SU-DHL-6 (cell line): ENCODE data around the gene CRYZL1.

Source experiments
- H2AFZ ChIP-seq: fragments of 200-600 bp; sonication (generic); 2 replicates; pipeline ENCODE4 v1.6.1; 2014; ENCODE audit warnings: low read depth, mild to moderate bottlenecking, moderate library complexity, mixed read lengths, antibody characterized with exemption, low read length; ENCODE audit not compliant: severe bottlenecking
- H3F3A ChIP-seq: fragments of 200-600 bp; shearing (Covaris generic); 2 replicates; pipeline ENCODE4 v1.6.0; 2016; ENCODE audit warnings: antibody characterized with exemption, mild to moderate bottlenecking; ENCODE audit not compliant: insufficient read depth
- H3K27ac ChIP-seq: fragments of 200-600 bp; sonication (generic); 2 replicates; pipeline ENCODE4 v1.5.1; 2016; ENCODE audit warnings: low read depth, mild to moderate bottlenecking, low read length, moderate library complexity, mixed read lengths
- H3K27me3 ChIP-seq: fragments of 200-600 bp; sonication (generic), shearing (Covaris generic); 2 replicates; pipeline ENCODE4 v1.6.0; 2014; ENCODE audit warnings: mild to moderate bottlenecking, low read length
- H3K36me3 ChIP-seq: fragments of 200-600 bp; sonication (generic); 2 replicates; pipeline ENCODE4 v1.6.1; 2014; ENCODE audit warnings: mild to moderate bottlenecking, low read length, mixed read lengths
- H3K4me2 ChIP-seq: fragments of 300-600, 200-600 bp; shearing (Covaris generic), sonication (generic); 2 replicates; pipeline ENCODE4 v1.6.0; 2014; ENCODE audit warnings: low read length, low read depth, mild to moderate bottlenecking; ENCODE audit not compliant: poor library complexity, severe bottlenecking
- H3K4me3 ChIP-seq: fragments of 200-600 bp; sonication (generic); 2 replicates; pipeline ENCODE4 v1.5.1; 2014; ENCODE audit warnings: antibody characterized with exemption, low read length, mild to moderate bottlenecking, mixed read lengths; ENCODE audit not compliant: insufficient read depth, poor library complexity, severe bottlenecking
- H3K79me2 ChIP-seq: fragments of 200-600 bp; sonication (generic); 2 replicates; pipeline ENCODE4 v1.6.1; 2014; ENCODE audit warnings: mild to moderate bottlenecking, low read length, moderate library complexity; ENCODE audit not compliant: insufficient read depth
- H3K9ac ChIP-seq: fragments of 200-600 bp; sonication (generic); 2 replicates; pipeline ENCODE4 v1.7.0; 2014; ENCODE audit warnings: mild to moderate bottlenecking, low read length
- H3K9me2 ChIP-seq: fragments of 200-600 bp; sonication (generic); replicated peaks from 2 replicates; pipeline ENCODE4 v1.6.1; 2014; ENCODE audit warnings: low read length; ENCODE audit not compliant: insufficient read depth
- H3K9me3 ChIP-seq: fragments of 200-600 bp; sonication (generic); 2 replicates; pipeline ENCODE4 v1.6.1; 2014; ENCODE audit warnings: low read length, mixed read lengths; ENCODE audit not compliant: insufficient read depth
- H4K20me1 ChIP-seq: fragments of 200-600 bp; sonication (generic); 2 replicates; pipeline ENCODE4 v1.6.1; 2014; ENCODE audit warnings: low read depth, mild to moderate bottlenecking, antibody characterized with exemption, low read length, moderate library complexity, mixed read lengths
- EZH2phosphoT487 ChIP-seq: fragments of 200-600 bp; sonication (generic), shearing (Covaris generic); conservative IDR thresholded peaks from 2 replicates; pipeline ENCODE4 v1.6.1; 2018; ENCODE audit warnings: mild to moderate bottlenecking, antibody characterized with exemption, low read length, moderate library complexity, mixed read lengths
- TF ChIP-seq, protein P1 (sequence below): fragments of 200-600 bp; sonication (generic); IDR thresholded peaks from one replicate; pipeline ENCODE4 v1.5.1; 2017; ENCODE audit warnings: antibody characterized with exemption, mild to moderate bottlenecking, low read length, moderate library complexity; ENCODE audit not compliant: insufficient read depth, poor library complexity, severe bottlenecking

CRYZL1 gene

DNA sequence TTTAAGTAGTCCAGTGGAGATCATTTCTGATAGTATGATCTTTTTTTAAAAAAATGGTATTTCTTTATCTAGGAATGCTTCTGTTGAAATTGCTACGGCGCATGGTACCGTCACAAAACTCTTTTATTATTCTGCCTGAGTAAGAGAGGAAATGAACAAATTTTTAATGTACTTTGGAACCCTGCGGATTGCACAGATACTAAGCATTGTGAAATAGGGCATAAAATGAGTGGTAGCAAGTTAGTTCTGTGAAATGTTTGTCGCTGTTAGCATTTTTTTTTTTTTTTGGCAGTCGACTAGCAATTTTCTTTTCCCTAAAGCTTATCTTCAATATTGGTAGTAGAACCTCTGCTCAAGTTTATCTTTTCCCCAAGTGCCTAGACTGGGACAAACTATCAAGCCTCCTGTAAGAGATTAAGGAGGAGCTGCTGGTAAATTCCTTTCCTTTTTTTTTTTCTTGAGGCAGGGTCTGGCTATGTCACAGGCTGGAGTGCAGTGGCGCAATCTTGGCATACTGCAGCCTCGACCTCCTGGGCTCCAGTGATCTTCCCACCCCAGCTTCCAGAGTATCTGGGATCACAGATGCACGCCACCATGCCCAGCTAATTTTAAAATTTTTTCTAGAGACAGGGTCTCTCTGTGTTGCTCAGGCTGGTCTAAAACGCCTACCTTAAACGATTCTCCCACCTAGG lies 3.0 kb upstream of the CRYZL1 start:
- no peak overlapping the region for H3K4me3 ChIP-seq
- H3K9me3 ChIP-seq: no peaks in the 10 kb centered on the region
- H3F3A ChIP-seq: 0 out of 2 replicates have a peak, but pooled peaks cover 5% of the 10 kb centered on the region
- no peak overlapping the region for H2AFZ ChIP-seq
- H3K9ac ChIP-seq: no peak overlapping the region
- TF ChIP-seq EZH2phosphoT487: no peak
- TF ChIP-seq, protein P1, sequence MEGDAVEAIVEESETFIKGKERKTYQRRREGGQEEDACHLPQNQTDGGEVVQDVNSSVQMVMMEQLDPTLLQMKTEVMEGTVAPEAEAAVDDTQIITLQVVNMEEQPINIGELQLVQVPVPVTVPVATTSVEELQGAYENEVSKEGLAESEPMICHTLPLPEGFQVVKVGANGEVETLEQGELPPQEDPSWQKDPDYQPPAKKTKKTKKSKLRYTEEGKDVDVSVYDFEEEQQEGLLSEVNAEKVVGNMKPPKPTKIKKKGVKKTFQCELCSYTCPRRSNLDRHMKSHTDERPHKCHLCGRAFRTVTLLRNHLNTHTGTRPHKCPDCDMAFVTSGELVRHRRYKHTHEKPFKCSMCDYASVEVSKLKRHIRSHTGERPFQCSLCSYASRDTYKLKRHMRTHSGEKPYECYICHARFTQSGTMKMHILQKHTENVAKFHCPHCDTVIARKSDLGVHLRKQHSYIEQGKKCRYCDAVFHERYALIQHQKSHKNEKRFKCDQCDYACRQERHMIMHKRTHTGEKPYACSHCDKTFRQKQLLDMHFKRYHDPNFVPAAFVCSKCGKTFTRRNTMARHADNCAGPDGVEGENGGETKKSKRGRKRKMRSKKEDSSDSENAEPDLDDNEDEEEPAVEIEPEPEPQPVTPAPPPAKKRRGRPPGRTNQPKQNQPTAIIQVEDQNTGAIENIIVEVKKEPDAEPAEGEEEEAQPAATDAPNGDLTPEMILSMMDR: no peak
- no peaks in the 10 kb centered on the region for H4K20me1 ChIP-seq
- no peaks in the 10 kb centered on the region for H3K27me3 ChIP-seq
- no peaks in the 10 kb centered on the region for H3K9me2 ChIP-seq
- H3K4me2 ChIP-seq: no peak overlapping the region
- H3K36me3 ChIP-seq: no peaks in the 10 kb centered on the region
- H3K27ac ChIP-seq: no peak overlapping the region
- H3K79me2 ChIP-seq: peaks cover 5% of the 10 kb centered on the region; the same call in 1 of the 2 replicates

DNA sequence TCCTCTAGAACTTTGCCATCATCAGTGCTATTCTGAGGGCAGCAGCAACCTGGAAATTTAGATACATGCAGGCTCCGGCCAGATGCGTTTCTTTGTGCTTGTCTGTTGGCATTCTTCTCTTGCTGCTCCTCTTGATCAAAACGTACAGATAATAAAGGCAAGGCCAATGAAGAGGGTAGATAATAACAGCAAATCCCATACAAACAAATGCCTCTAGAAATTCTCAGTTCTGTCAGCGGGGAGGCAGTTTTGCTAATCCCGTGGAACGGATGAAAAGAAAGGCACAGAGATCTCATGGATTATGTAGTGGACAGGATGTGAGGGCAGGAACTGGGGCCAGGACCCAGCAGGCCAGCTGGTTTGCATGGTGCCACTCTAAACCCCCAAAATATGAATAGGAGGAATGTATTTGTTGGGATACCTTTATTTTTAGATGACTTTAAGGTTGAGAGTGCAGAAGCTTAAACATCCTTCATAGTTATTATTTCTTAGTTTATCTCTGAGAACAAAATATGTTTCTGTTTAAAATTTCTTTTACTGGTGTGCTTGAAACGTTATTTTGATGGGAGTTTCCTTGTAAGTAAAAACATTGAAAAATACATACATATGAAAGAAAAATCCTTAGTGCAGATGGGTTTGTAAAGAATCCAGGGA lies 2.2 kb upstream of the CRYZL1 start:
- Histone ChIP-seq H3K9ac (0 out of 2 replicates have a peak overlapping the region, but pooled peaks have one; percentile 63), H3K79me2 (peaks cover 5% of the 10 kb centered on the region; the same call in 1 of the 2 replicates), H2AFZ (no peak overlapping the region), H3K36me3 (no peaks in the 10 kb centered on the region), H3F3A (0 out of 2 replicates have a peak, but pooled peaks cover 5% of the 10 kb centered on the region), H3K4me2 (peak overlapping the region; percentile 64), H3K27me3 (no peaks in the 10 kb centered on the region), H4K20me1 (no peaks in the 10 kb centered on the region), H3K27ac (no peak overlapping the region), H3K9me2 (no peaks in the 10 kb centered on the region), H3K9me3 (no peaks in the 10 kb centered on the region), H3K4me3 (peak overlapping the region; percentile 57)
- TF ChIP-seq, protein P1: no peak
- TF ChIP-seq EZH2phosphoT487: no peak

DNA sequence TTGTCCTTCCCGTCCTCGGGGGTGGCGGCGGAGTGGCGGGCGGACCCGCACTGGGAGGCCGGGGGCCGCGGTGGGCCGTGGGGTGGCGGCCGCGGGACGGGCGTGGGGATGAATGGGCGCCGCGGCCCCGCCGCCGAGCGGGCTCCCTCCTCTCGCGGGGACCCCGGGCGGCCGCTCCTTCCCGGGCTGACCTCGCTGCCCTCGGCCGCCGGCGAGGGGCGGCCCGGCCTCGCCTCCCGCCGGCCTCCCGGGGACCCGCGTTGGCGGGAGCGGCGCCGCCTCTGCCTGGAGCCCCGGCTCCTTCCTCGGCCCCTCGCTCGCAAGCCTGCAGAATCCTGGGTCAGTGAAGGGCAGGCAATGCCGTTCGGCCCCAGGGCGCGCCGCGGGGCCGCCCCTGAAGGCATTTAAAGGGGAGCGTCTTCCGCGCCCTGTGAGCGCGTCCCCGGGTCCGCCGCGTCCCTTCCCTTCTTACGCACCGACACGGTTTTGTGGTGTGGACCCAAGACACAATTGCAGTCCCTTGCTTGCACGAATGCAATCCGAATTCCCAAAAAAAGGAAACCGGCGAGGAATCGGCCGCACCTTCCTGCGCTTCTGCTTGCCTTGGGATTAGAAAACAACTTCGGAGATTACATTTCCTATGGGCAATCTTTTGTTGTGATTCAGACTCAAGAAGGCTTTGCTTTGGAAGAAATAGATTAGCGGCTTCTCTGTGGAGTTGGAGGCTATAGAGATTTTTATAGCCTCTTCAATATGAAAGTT lies 1.5 kb upstream of the CRYZL1 start:
- H3K9me2 ChIP-seq: no peaks in the 10 kb centered on the region
- peak overlapping the region; percentile 89 for H2AFZ ChIP-seq
- TF ChIP-seq, protein P1: no peak
- TF ChIP-seq EZH2phosphoT487: no peak
- H3K9me3 ChIP-seq: no peaks in the 10 kb centered on the region
- peak overlapping the region; percentile 63 for H3K9ac ChIP-seq
- H3K36me3 ChIP-seq: no peaks in the 10 kb centered on the region
- no peaks in the 10 kb centered on the region for H3K27me3 ChIP-seq
- peaks cover 5% of the 10 kb centered on the region; the same call in 1 of the 2 replicates for H3K79me2 ChIP-seq
- no peak overlapping the region for H3K27ac ChIP-seq
- peak overlapping the region; percentile 64 for H3K4me2 ChIP-seq
- 0 out of 2 replicates have a peak, but pooled peaks cover 5% of the 10 kb centered on the region for H3F3A ChIP-seq
- H3K4me3 ChIP-seq: peak overlapping the region; percentile 57
- H4K20me1 ChIP-seq: no peaks in the 10 kb centered on the region
